NT2/D1 (cell line): Measurements from ENCODE around the gene IFNAR1.

Source experiments
- YY1 ChIP-seq: IDR thresholded peaks from 2 replicates; pipeline ENCODE4 v1.6.1; 2011; ENCODE audit not compliant: insufficient read length, insufficient read depth
- ZNF274 ChIP-seq: IDR thresholded peaks from 2 replicates; pipeline ENCODE4 v1.6.1; 2011; ENCODE audit warnings: mild to moderate bottlenecking, low read depth, low read length

DNA sequence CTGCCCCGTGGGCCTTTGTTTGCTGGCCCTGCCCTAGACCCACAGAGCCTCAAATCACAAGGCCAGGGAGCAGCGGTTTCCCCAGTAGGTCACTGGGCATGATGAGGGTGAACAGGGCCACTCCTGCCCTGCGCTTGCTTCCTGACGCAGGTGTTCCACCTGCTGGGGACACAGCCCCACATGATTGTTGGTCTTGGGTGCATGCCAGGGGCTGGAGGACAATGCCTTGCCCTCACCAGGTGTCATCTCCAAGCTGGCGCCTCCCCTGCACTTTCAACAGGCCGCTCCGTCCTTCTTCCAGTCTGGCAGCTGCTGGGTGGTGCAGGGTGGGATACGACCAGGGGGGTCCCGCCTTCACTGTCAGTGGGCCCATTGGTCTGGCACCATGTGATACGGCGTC lies 34.3 kb upstream of the IFNAR1 start:
- no peak for TF ChIP-seq YY1
- no peak for TF ChIP-seq ZNF274
